Peyer's patch (tissue), 4 donors: ENCODE measurements around the gene UCP3.

Experiments
- POLR2A ChIP-seq, 2 donors: fragments of 450-650 bp; IDR thresholded peaks; one replicate each; pipeline ENCODE4 v1.5.1; 2017; ENCODE audit warnings: antibody characterized with exemption in 2 of 2, mild to moderate bottlenecking in 2 of 2, moderate library complexity in 2 of 2
- TF ChIP-seq, protein P1 (sequence below), 6 experiments: fragments of 450-650 bp in 4 of 6; fragments of 200-600 bp in 2 of 6; sonication (generic) in 1 of 6; IDR thresholded peaks; one replicate each; pipeline ENCODE4 v1.5.1; 2017 to 2019; ENCODE audit warnings: antibody characterized with exemption in 6 of 6, mild to moderate bottlenecking in 3 of 6, moderate library complexity in 1 of 6

DNA sequence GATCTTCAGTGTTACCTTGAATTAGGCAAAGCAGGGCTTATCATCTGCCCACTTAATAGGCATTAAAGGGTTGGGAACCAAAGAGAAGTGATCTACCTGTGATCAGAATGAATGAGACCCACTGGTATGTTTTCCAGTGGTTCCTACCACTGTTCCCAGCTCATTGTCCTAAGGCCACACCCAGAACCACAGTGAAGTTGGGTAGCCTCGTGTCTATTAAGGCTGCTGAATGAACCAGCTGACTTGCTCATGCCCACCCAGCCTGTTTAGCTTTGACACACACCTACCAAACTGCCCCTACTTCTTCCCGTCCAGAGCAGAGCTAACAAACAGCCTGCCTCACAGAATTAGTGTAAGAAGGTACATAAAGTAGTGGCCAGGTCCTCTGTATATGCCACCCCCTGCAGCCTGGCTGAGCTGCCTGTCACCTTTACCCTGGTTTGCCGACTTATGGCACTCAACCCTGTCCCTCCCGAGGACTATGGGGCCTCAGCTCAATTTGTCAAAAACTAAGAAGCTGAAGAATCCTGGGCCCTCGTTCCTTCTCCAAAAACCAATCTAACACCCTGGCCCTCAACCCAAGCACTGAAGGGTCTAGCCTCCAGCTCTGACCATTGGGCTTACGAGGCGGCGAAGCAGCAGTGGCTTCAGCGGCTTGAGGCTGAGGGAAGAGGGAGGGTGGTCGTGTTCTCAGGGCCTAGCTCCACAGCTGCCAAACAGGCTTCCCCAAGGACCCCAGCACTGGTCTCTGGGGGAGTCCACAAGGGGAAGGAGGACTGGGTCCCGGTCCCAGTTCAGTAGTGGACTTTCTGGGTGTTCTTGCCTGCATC is 36.0 kb downstream of the UCP3 start:
- TF ChIP-seq, protein P1, sequence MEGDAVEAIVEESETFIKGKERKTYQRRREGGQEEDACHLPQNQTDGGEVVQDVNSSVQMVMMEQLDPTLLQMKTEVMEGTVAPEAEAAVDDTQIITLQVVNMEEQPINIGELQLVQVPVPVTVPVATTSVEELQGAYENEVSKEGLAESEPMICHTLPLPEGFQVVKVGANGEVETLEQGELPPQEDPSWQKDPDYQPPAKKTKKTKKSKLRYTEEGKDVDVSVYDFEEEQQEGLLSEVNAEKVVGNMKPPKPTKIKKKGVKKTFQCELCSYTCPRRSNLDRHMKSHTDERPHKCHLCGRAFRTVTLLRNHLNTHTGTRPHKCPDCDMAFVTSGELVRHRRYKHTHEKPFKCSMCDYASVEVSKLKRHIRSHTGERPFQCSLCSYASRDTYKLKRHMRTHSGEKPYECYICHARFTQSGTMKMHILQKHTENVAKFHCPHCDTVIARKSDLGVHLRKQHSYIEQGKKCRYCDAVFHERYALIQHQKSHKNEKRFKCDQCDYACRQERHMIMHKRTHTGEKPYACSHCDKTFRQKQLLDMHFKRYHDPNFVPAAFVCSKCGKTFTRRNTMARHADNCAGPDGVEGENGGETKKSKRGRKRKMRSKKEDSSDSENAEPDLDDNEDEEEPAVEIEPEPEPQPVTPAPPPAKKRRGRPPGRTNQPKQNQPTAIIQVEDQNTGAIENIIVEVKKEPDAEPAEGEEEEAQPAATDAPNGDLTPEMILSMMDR (IDR thresholded peaks at IDR 0.05): no peak
- no peak for TF ChIP-seq POLR2A (IDR thresholded peaks at IDR 0.05)
